Muscle of back (tissue), 11 donors: ENCODE measurements around the gene WDFY3. TPM values are rescaled to one million over a fixed set of nuclear protein-coding genes. Genes with fewer than 3 reads are reported as not detected.

ENCODE experiments used
- DNase-seq, 3 donors: peaks; one replicate each; pipeline versions ENCODE4 v3.0.0 to v3.0.0-alpha.2; 2013
- polyA plus RNA-seq, 10 donors: library from polyadenylated mRNA; unstranded; fragments of 120-200 nt; gene quantifications; one replicate each; pipeline ENCODE4 v1.2.1, GENCODE V29; 2013; ENCODE audit not compliant: insufficient read length in 10 of 10

WDFY3 gene
- polyA plus RNA-seq, 10 donors = 17.1 to 25.0 (median 22.3) TPM

DNA sequence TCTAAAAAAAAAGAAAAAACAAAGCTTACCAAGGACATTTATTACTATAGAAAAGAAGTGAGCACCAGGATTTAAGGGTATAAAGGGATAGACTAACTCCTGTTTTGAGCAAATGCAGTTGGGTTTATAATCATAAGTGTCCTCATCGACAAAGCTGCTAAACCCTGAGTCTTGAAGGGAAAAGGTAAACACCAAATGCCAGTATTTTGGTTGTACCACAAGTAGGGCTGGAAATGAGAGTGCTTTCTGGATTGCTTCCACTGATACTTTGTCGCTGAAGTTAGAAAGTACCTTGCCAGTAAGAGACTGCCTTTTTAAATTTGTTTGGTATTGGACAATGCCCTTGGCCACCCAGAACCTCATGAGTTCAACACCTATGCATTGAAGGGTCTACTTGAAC lies 53.7 kb downstream of the WDFY3 start:
- DNase-seq = no peak

- no peak for DNase-seq
These were observed 57.6 kb downstream of the WDFY3 start for GRCh38 chr4:84908876-84909275.

DNA sequence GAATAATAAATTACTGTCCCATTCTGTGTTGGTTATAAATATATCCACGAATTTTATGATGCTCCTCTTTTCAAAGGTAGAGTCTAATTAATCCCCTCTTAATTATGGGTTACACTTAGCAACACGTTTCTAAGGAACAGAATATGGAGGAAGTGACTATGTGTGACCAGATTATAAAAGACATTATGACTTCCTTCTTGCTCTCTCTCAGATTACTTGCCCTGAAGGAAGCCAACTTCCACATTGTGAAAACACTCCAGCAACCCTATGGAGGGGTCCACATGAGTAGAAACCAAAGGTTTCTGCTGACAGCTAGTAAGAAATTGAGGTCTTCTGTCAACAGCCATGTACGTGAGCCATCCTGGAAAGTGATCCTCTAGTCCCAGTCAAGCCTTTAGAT lies 59.3 kb downstream of the WDFY3 start:
- DNase-seq = no peak

DNA sequence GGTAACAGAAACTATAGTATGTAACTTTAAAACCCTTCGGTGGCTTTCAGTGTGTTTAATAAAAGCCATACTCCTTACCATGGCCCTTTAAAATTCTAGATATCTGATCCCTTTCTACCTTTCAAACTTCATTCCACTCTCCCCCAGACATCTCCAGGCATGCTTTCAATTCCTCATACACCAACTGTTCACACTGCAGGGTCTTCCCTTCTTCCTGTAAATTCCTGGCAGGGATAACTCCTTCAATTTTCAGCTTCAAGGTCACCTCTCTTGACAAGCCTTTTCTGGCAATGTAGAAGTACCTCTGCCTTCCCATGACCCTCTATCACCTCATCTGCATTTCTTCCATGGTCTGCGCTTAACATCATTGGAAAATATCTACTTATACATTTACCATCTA lies 60.8 kb downstream of the WDFY3 start:
- DNase-seq = no peak

DNA sequence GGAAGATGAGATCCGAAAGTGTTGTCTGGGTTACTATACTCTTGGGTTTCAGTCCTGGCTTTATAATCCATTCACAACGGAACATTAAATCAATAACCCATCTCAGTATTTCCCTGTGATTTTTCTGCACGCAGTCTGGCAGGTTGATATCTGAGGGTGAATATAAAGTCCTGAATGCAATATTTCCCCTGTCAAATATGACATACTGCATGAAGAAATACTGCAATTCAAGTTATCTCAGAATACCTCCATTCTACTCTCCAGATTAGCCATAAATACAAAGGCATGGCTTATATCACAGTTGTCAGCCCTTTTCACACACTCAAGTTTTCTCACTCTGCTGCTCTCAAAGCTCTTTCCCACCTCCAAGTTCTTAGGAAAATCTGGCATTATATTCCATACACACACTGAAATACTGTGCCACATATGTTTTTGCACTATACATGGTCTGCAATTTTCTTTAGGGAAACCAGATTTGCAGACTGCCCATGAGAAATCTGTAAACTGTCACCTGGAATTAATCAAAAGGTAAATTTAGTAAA lies 64.7 kb downstream of the WDFY3 start:
- DNase-seq = no peak

DNA sequence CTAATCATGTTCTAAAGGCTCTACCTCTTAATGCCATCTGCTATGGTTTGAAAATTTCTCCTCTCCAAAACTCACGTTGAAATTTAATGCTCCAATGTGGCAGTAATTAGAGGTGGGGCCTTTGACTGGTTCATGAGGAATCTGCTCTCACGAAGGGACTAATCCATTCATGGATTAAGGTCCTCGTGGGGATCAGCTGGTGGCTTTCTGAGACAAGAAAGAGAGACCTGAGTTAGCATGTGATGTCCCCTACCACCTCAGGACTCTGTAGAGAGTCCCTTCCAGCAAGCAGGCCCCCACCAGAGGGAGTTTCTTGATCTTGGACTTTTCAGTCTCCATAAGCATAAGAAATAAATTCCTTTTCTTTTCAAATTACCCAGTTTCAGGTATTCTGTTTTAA lies 65.3 kb downstream of the WDFY3 start:
- DNase-seq = no peak

DNA sequence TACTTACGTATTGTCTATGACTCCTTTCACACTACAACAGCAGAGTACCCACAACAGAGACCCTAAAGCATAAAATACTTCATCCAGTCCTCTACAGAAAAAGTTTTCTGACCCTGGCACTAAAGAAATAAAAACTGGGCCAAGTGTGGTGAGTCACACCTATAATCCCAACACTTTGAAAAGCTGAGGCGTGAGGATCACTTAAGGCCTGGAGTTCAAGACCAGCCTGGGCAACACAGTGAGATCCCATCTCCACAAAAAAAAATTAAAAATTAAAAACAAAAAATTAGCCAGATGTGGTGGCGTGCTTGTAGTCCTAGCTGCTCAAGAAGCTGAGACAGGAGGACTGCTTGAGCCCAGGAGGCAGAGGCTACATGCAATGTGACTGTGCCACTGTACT lies 66.9 kb downstream of the WDFY3 start:
- no peak for DNase-seq

DNA sequence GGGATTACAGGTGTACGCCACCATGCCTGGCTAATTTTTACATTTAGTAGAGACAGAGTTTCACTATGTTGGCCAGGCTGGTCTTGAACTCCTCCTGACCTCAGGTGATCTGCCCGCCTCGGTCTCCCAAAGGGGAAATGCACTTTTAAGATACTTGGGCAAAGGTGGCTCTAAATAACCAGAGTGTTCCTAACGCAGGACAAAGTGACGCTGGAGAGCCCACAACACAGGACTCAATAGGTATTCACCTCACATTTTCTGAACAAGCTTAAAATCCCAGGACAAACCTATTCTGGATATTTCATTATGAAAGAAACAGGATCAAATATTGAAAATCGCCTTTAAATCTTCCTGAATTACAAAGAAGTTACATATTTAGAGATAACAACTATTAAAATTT lies 69.0 kb downstream of the WDFY3 start:
- no peak for DNase-seq

DNA sequence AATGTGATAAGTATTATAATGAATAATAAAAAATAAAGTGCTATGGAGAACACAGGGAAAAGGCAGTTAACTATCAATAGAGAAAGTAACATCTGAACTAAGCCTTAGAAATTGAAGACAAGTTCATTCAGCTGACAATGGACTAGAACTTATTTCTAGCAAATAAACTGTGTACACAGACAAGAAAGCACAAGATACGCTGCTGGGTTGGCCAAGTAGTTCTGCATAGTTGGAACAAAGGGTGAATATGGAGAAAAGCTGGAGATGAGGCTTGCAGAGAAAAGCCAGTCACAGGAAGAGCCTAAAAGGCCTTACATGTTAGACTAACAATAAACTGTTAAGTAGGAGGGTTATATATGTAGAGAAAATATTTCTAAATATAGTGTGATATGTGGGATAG lies 71.2 kb downstream of the WDFY3 start:
- no peak for DNase-seq

DNA sequence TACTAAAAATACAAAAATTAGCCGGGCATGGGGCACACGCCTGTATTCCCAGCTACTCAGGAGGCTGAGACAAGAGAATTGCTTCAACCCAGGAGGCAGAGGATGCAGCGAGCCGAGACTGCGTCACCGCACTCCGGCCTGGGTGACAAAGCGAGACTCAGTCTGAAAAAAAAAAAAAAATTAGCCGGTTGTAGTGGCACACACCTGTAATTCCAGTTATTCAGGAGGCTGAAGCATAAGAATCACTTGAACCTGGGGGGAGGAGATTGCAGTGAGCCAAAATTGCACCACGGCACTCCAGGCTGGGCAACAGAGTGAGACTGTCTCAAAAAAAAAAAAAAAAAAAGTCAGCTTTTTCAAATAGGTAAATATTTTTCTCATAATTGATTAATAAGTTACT lies 71.9 kb downstream of the WDFY3 start:
- DNase-seq = no peak

DNA sequence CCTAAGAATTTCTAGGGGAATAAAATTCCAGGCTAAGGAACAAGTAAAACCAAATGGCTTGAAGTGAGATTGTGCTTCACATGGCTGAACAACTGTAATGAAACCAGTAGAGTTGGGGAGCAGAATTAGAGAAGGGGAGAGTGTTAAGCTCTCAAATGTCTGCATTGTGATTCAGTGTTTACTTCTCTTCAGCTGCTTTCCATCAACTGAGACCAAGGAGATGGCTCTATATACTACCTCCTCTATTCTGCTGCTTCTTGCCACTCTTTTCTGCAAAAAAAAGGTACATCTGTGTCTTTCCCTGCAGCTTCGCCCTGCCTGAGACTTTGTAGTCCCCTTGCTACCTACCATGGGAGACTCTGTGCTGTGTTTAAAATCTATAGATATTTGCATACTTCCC lies 73.5 kb downstream of the WDFY3 start:
- no peak for DNase-seq

- DNase-seq = no peak
These were observed 78.7 kb downstream of the WDFY3 start for GRCh38 chr4:84887824-84888223.

DNA sequence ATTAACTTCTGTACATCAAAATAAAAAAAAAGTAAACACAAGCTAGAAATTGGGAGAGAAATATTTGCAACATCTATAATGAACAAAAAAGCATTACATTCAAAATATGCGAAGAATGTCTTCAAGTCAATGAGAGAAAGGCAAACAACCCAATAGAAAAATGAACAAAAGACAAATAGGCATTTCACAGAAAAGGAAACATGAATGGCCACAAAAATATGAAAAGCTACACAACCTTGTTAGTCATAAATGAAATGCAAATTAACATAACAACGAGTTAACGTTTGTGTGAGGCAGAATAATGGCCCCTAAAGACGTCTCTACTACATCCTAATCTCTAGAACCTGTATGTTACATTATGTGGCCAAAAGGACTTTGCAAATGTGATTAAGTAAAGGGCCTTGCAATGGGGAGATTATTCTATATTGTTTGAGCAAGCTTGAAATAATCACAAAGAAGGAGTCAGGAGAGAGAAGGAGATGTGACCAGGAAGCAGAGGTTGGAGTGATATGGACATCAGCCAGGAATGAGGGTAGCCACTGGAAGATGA lies 86.8 kb downstream of the WDFY3 start:
- no peak for DNase-seq

GRCh38 chr4:84878546-84878945 lies 87.9 kb downstream of the WDFY3 start:
- no peak for DNase-seq

DNA sequence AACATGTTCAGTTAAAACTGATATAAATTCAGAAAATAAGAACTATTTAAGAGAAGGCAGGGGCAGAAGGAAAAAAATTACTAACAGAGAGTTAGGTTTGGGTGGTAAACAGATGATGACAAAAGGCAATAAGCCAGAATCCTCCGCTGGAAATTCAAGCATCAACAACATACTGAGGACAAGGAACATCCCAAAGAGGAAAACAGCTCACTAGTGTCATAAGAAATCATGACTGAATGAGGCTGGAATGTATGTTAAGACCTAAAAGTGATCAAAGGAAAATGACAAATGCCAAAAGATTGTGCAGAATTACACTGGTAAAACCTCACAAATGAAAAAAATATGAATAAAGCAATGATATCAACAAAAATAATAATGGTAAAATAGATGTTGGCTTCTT lies 88.4 kb downstream of the WDFY3 start:
- peak in 1 of 3 donors; percentile 75 for DNase-seq

DNA sequence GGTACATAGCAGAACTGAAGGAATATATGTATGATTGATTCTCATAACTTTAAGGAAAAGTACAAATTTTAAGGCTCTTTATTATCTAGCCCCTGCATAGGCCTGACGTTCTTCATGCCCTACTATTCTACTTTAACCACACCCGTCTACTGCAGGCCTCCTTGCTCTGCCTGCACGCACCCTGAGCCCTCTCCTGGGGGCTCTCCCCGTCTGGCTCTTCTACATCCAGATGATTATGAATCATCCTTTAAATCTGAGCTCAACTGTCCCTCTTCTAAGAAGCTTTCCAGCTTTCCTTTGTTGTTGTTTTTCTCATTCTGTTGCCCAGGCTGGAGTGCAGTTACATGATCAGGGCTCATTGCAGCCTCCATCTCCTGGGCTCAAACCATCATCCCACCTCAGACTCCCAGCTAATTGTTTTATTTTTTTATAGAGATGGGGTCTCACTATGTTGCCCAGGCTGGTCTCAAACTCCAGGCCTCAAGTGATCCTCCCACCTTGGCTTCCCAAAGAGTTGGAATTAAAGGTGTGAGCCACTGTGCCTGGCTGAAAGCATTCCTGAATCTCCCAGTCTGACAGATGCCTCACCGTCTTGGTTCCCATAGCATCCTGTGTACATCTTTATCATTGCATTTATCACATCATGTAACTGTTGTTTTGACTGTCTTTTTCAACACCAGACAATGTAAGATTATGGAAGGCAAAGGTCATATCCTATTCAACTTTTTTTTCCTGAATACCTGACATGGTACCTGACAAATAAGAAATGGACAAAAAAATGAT lies 89.2 kb downstream of the WDFY3 start:
- no peak for DNase-seq

- DNase-seq = no peak
These were observed 90.7 kb downstream of the WDFY3 start for GRCh38 chr4:84875636-84876371.

GRCh38 chr4:84874619-84875018 lies 91.9 kb downstream of the WDFY3 start:
- DNase-seq = no peak

GRCh38 chr4:84870398-84871163 lies 95.9 kb downstream of the WDFY3 start:
- DNase-seq = peak in 1 of 3 donors; percentile 45

DNA sequence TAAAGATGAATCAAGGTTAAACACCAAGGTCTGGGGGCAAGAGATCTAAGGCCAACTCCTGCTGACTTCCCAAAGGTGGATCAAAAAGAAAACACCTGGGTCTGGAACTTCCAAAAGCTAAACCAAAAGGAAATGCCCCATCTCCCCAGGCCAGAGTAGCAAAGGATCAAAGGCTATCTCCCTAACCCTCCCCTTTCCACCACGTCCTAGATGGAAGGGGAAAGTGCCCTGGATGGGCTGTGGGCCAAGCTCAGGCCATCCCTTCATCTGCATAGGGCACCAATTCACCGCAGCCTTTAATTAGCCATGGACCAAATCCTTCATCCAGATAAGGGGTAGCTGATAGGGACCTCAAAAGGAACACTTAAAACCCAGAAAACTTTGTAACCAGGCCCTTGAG lies 100.2 kb downstream of the WDFY3 start:
- DNase-seq = no peak

DNA sequence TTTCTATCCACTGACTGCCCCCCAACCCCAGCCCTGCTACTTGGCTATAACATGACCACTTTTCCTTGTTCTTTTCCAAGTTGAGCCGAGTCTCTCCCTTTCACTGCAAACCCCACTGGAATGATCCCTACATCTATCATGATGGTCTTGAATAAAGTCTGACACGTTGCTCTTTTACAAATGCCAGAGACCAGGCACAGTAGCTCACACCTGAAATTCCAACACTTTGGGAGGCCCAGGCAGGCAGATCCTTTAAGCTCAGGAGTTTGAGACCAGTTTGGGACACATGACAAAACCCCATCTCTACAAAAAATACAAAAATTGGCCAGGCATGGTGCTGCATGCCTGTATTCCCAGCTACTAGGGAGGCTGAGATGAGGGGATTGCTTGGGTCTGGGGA lies 100.9 kb downstream of the WDFY3 start:
- DNase-seq = no peak

GRCh38 chr4:84862064-84862463 lies 104.4 kb downstream of the WDFY3 start:
- DNase-seq = no peak
